Sigmoid colon (tissue), 7 donors: ENCODE results near the gene MNT. TPM values are rescaled to one million over a fixed set of nuclear protein-coding genes. Genes with fewer than 3 reads are reported as not detected.

ENCODE experiments used
- DNase-seq: peaks from one replicate; pipeline ENCODE4 v3.0.0-alpha.2; 2019
- H3K27ac ChIP-seq, 4 donors: fragments of 200-600 bp; sonication (generic); one replicate each; pipeline ENCODE4 v1.5.1; 2016 to 2019; ENCODE audit warnings: mild to moderate bottlenecking in 1 of 4
- H3K27me3 ChIP-seq, 3 donors: fragments of 200-600 bp; sonication (generic); one replicate each; pipeline ENCODE4 v1.5.1; 2019; ENCODE audit warnings: mild to moderate bottlenecking in 1 of 3
- H3K36me3 ChIP-seq, 4 donors: fragments of 200-600 bp; sonication (generic); one replicate each; pipeline ENCODE4 v1.5.1; 2016 to 2019
- H3K4me1 ChIP-seq, 4 donors: fragments of 200-600 bp; sonication (generic); one replicate each; pipeline ENCODE4 v1.5.1; 2017 to 2019
- H3K4me3 ChIP-seq, 4 donors: fragments of 200-600 bp; sonication (generic); one replicate each; pipeline ENCODE4 v1.5.1; 2017 to 2019; ENCODE audit warnings: mild to moderate bottlenecking in 2 of 4, moderate library complexity in 1 of 4
- H3K9me3 ChIP-seq, 4 donors: fragments of 200-600 bp in 3 of 4; sonication (generic) in 3 of 4; one replicate each; pipeline versions ENCODE4 v1.5.1 to v1.6.1; 2013 to 2019
- EP300 ChIP-seq, 4 donors: sonication (generic); formaldehyde crosslinking; IDR thresholded peaks; one replicate each; pipeline ENCODE4 v1.6.1; 2017; ENCODE audit warnings: antibody characterized with exemption in 4 of 4
- POLR2A ChIP-seq, 2 donors: fragments of 450-650 bp; IDR thresholded peaks; one replicate each; pipeline ENCODE4 v1.6.1; 2016; ENCODE audit warnings: antibody characterized with exemption in 2 of 2, mild to moderate bottlenecking in 2 of 2, moderate library complexity in 2 of 2
- POLR2AphosphoS5 ChIP-seq, 4 donors: sonication (generic); formaldehyde crosslinking; IDR thresholded peaks; one replicate each; pipeline ENCODE4 v1.6.1; 2017; ENCODE audit warnings: antibody characterized with exemption in 4 of 4
- WGBS, 2 donors: extraction: QIAGEN DNeasy Blood & Tissue Kit; methylation state at CpG; one replicate each; pipeline ENCODE4 v1.1.7; 2013; 5-methylcytosine and 5-hydroxymethylcytosine counted together
- intact Hi-C: fragments of 100-400 bp; cut with DNase I; formaldehyde crosslinking; loops from one replicate; pipeline ENCODE4 v1.15.1; 2023
- polyA plus RNA-seq, 3 donors: library from polyadenylated mRNA; stranded (reverse); fragments of 200-250 nt; gene quantifications; one replicate each; pipeline ENCODE4 v1.2.3, GENCODE V29; 2013
- total RNA-seq, 4 donors: library from RNA; depleted of rRNA; stranded (reverse); fragments of >200 nt; gene quantifications; one replicate each; pipeline ENCODE4 v1.1.0, GENCODE V29; 2016
- TF ChIP-seq, protein P1 (sequence below), 4 experiments: fragments of 450-650 bp in 3 of 4; fragments of 200-600 bp in 1 of 4; IDR thresholded peaks; one replicate each; pipeline ENCODE4 v1.5.1; 2016 to 2019; ENCODE audit warnings: antibody characterized with exemption in 4 of 4, mild to moderate bottlenecking in 3 of 4, moderate library complexity in 2 of 4
- donor health status: healthy with polysubstance abuse.
- donor health status: Bipolar disorder and iron deficiency.
- donor health status: healthy.

The MNT gene
- total and polyA plus RNA-seq, 7 donors = 2.1 to 24.1 (median 7.7) TPM

- TF ChIP-seq POLR2A (IDR thresholded peaks at IDR 0.05) (no peak), EP300 (IDR thresholded peaks at IDR 0.05) (no peak), POLR2AphosphoS5 (IDR thresholded peaks at IDR 0.05) (no peak)
- TF ChIP-seq, protein P1, sequence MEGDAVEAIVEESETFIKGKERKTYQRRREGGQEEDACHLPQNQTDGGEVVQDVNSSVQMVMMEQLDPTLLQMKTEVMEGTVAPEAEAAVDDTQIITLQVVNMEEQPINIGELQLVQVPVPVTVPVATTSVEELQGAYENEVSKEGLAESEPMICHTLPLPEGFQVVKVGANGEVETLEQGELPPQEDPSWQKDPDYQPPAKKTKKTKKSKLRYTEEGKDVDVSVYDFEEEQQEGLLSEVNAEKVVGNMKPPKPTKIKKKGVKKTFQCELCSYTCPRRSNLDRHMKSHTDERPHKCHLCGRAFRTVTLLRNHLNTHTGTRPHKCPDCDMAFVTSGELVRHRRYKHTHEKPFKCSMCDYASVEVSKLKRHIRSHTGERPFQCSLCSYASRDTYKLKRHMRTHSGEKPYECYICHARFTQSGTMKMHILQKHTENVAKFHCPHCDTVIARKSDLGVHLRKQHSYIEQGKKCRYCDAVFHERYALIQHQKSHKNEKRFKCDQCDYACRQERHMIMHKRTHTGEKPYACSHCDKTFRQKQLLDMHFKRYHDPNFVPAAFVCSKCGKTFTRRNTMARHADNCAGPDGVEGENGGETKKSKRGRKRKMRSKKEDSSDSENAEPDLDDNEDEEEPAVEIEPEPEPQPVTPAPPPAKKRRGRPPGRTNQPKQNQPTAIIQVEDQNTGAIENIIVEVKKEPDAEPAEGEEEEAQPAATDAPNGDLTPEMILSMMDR (IDR thresholded peaks at IDR 0.05) = no peak
- H3K4me3 ChIP-seq = no peak overlapping the region
- no peak overlapping the region for H3K27ac ChIP-seq
- intact Hi-C loops = no loop called here
- no peak for DNase-seq
- no peaks in the 10 kb centered on the region for H3K9me3 ChIP-seq
- H3K4me1 ChIP-seq = no peaks in the 10 kb centered on the region
- 96% methylated on average over 1 of the region's 1 CpG for WGBS, 2 donors
- no peaks in the 10 kb centered on the region for H3K27me3 ChIP-seq
- peaks cover 0 to 17% (median 2%) of the 10 kb centered on the region in 4 donors for H3K36me3 ChIP-seq
Measured at GRCh38 chr17:2427910-2428309, 27.1 kb upstream of the MNT start.

GRCh38 chr17:2427215-2427614 lies 26.4 kb upstream of the MNT start:
- intact Hi-C loops = no loop called here
- H3K4me3 ChIP-seq = no peak overlapping the region
- TF ChIP-seq POLR2A (IDR thresholded peaks at IDR 0.05) = no peak
- TF ChIP-seq POLR2AphosphoS5 (IDR thresholded peaks at IDR 0.05) = no peak
- H3K9me3 ChIP-seq = no peaks in the 10 kb centered on the region
- DNase-seq = no peak
- peaks cover 0 to 10% (median 0%) of the 10 kb centered on the region in 4 donors for H3K36me3 ChIP-seq
- 67 to 86% methylated on average over 2 of the region's 2 CpGs for WGBS, 2 donors
- no peak overlapping the region for H3K27ac ChIP-seq
- no peaks in the 10 kb centered on the region for H3K27me3 ChIP-seq
- H3K4me1 ChIP-seq = no peaks in the 10 kb centered on the region

- no peak for DNase-seq
- Histone ChIP-seq H3K4me3 (no peak overlapping the region), H3K27me3 (no peaks in the 10 kb centered on the region), H3K27ac (no peak overlapping the region), H3K4me1 (peaks cover 0 to 36% (median 18%) of the 10 kb centered on the region in 4 donors), H3K9me3 (no peaks in the 10 kb centered on the region), H3K36me3 (peaks cover 4 to 25% (median 6%) of the 10 kb centered on the region in 4 donors)
- WGBS, 2 donors = 94 to 95% methylated on average over 6 of the region's 6 CpGs
- intact Hi-C loops = loop anchor here (5.0 kb wide), 1 partner anchor 284 kb away; no protein-coding TSS in a partner anchor
- TF ChIP-seq EP300 (IDR thresholded peaks at IDR 0.05) (no peak), POLR2A (IDR thresholded peaks at IDR 0.05) (no peak), POLR2AphosphoS5 (IDR thresholded peaks at IDR 0.05) (no peak)
- TF ChIP-seq, protein P1 (IDR thresholded peaks at IDR 0.05) = no peak
Measured at GRCh38 chr17:2423271-2423670, 22.4 kb upstream of the MNT start.

DNA sequence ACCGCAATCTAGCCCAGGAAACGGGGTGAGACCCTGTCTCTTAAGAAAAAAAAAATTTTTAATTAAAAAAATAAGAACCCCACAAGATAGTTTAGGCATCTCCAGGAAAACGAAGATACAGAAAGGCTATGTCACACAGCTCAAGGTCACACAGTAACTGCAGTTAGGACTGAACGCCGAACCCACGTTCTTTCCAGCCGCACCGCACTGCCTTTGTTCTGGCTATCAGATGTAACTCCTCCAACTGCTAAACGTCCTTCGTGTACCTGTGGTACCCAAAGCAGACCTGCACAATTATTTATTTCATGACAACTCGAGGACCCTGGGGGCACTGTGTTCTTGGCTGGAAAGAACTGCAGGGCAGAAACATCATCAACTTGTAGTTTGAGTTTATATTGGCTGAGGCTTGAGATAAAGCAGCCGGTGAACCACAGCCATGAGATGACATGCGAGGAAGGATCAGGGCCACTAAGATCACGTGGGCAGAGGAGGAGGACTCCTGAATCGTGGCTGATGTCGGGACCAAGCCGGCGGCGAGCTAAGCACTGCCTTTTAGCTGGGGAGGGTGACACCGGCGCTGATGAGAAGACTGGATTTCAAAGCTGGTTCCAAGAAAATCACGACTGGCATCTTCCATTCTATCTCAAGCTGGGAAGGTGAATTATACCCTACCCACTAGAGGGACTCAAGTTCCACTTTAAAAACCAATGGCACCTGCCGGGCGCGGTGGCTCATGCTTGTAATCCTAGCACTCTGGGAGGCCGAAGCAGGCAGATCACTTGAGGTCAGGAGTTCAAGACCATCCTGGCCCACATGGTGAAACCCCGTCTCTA lies 20.7 kb upstream of the MNT start:
- H3K27ac ChIP-seq = peak overlapping the region; percentile 49 to 80 (median 52)
- H3K9me3 ChIP-seq = no peaks in the 10 kb centered on the region
- H3K27me3 ChIP-seq = no peaks in the 10 kb centered on the region
- 87% methylated on average over 27 of the region's 27 CpGs for WGBS, 2 donors
- no peak for DNase-seq
- H3K36me3 ChIP-seq = peaks cover 4 to 25% (median 6%) of the 10 kb centered on the region in 4 donors
- peaks cover 0 to 44% (median 25%) of the 10 kb centered on the region in 4 donors for H3K4me1 ChIP-seq
- intact Hi-C loops = loop anchor here (5.0 kb wide), 1 partner anchor 286 kb away; no protein-coding TSS in a partner anchor
- no peak for TF ChIP-seq POLR2A (IDR thresholded peaks at IDR 0.05)
- TF ChIP-seq EP300 (IDR thresholded peaks at IDR 0.05) = peak in 1 of 4 donors; percentile 6
- TF ChIP-seq, protein P1 (IDR thresholded peaks at IDR 0.05) = peak in 2 of 4 experiments; percentile 14 to 16
- peak in 3 of 4 donors; percentile 31 to 63 (median 38) for TF ChIP-seq POLR2AphosphoS5 (IDR thresholded peaks at IDR 0.05)
- peak overlapping the region in 1 of 4 donors; percentile 16 for H3K4me3 ChIP-seq

GRCh38 chr17:2420176-2420575 lies 19.3 kb upstream of the MNT start:
- intact Hi-C loops = loop anchor here (5.0 kb wide), 1 partner anchor 287 kb away; no protein-coding TSS in a partner anchor
- peaks cover 0 to 55% (median 30%) of the 10 kb centered on the region in 4 donors for H3K4me1 ChIP-seq

More at GRCh38 chr17:2420176-2420575, 19.3 kb upstream of the MNT start:
- Histone ChIP-seq H3K9me3 (no peaks in the 10 kb centered on the region), H3K4me3 (no peak overlapping the region), H3K36me3 (peaks cover 4 to 20% (median 6%) of the 10 kb centered on the region in 4 donors), H3K27me3 (no peaks in the 10 kb centered on the region), H3K27ac (peak overlapping the region in 2 of 4 donors; percentile 78 to 80)
- TF ChIP-seq, protein P1 (IDR thresholded peaks at IDR 0.05) = no peak
- TF ChIP-seq EP300 (IDR thresholded peaks at IDR 0.05) (no peak), POLR2AphosphoS5 (IDR thresholded peaks at IDR 0.05) (no peak), POLR2A (IDR thresholded peaks at IDR 0.05) (no peak)
- DNase-seq = no peak
- WGBS, 2 donors = 87 to 91% methylated on average over 12 of the region's 12 CpGs
